Myometrial cell (primary cell): ENCODE measurements around the gene SLC8A1. TPM values are rescaled to one million over a fixed set of nuclear protein-coding genes. Genes with fewer than 3 reads are reported as not detected.

Experiments
- total RNA-seq: library from RNA; depleted of rRNA; stranded (reverse); fragments of >200 nt; gene quantifications from 2 replicates; pipeline ENCODE4 v1.2.3, GENCODE V29; 2015

The SLC8A1 gene
- total RNA-seq = 17.0 and 17.9 TPM in 2 replicates

GRCh38 chr2:40451918-40452605 lies at the start of gene SLC8A1:
Gene SLC8A1, minus strand, starts transcription at chr2:40452090.

